Lower leg skin (tissue), 3 donors: ENCODE data around the gene CRELD2.

ENCODE experiments used
- CTCF ChIP-seq, 3 donors: fragments of 450-650 bp; IDR thresholded peaks; one replicate each; pipeline ENCODE4 v1.5.1; 2016; ENCODE audit warnings: antibody characterized with exemption in 3 of 3, mild to moderate bottlenecking in 3 of 3, moderate library complexity in 2 of 3
- POLR2A ChIP-seq, 2 donors: fragments of 450-650 bp; IDR thresholded peaks; one replicate each; pipeline ENCODE4 v1.6.1; 2016 to 2017; ENCODE audit warnings: antibody characterized with exemption in 2 of 2, mild to moderate bottlenecking in 1 of 2, moderate library complexity in 1 of 2

GRCh38 chr22:49909476-49910205 lies 8.8 kb upstream of the CRELD2 start:
- TF ChIP-seq CTCF (IDR thresholded peaks at IDR 0.05) (no peak), POLR2A (IDR thresholded peaks at IDR 0.05) (no peak)
